H9 (cell line): Measurements from ENCODE around the gene ROR1. TPM values are rescaled to one million over a fixed set of nuclear protein-coding genes. Genes with fewer than 3 reads are reported as not detected.

Experiments
- DNase-seq: peaks from one replicate; pipeline ENCODE4 v3.0.0-alpha.2; 2017
- H2AFZ ChIP-seq: one replicate; pipeline ENCODE4 v1.6.1; 2013; ENCODE audit warnings: mild to moderate bottlenecking, low read length, control low read depth, moderate library complexity
- H2AK5ac ChIP-seq: 2 replicates; pipeline ENCODE4 v1.6.1; 2013; ENCODE audit warnings: low read length, control low read depth, mixed read lengths; ENCODE audit not compliant: insufficient read length
- H2BK120ac ChIP-seq: one replicate; pipeline ENCODE4 v1.6.1; 2013; ENCODE audit warnings: low read depth, mild to moderate bottlenecking, low read length, control low read depth, inconsistent platforms; ENCODE audit not compliant: poor library complexity, severe bottlenecking
- H2BK12ac ChIP-seq: 2 replicates; pipeline ENCODE4 v1.6.1; 2013; ENCODE audit warnings: low read length, control low read depth, mixed read lengths, low read depth; ENCODE audit not compliant: insufficient read length
- H2BK15ac ChIP-seq: 2 replicates; pipeline ENCODE4 v1.6.1; 2013; ENCODE audit warnings: low read depth, low read length, control low read depth
- H2BK20ac ChIP-seq: one replicate; pipeline ENCODE4 v1.6.1; 2013; ENCODE audit warnings: low read depth, mild to moderate bottlenecking, low read length, control low read depth, inconsistent platforms; ENCODE audit not compliant: poor library complexity, severe bottlenecking
- H2BK5ac ChIP-seq: 2 replicates; pipeline ENCODE4 v1.6.1; 2013; ENCODE audit warnings: low read length, control low read depth, mixed read lengths; ENCODE audit not compliant: insufficient read length
- H3K14ac ChIP-seq: 2 replicates; pipeline ENCODE4 v1.6.1; 2013; ENCODE audit warnings: low read length, control low read depth; ENCODE audit not compliant: insufficient read depth
- H3K18ac ChIP-seq: 2 replicates; pipeline ENCODE4 v1.6.1; 2013; ENCODE audit warnings: low read depth, mild to moderate bottlenecking, mixed read lengths, low read length, control low read depth; ENCODE audit not compliant: insufficient read length
- H3K23ac ChIP-seq: 2 replicates; pipeline ENCODE4 v1.6.1; 2013; ENCODE audit warnings: low read length, control low read depth, mixed read lengths, low read depth; ENCODE audit not compliant: insufficient read length
- H3K23me2 ChIP-seq: 2 replicates; pipeline ENCODE4 v1.6.1; 2013; ENCODE audit warnings: low read depth, mild to moderate bottlenecking, mixed read lengths, low read length, control low read depth; ENCODE audit not compliant: insufficient read length, poor library complexity, severe bottlenecking
- H3K27ac ChIP-seq: 2 replicates; pipeline ENCODE4 v1.5.1; 2013; ENCODE audit warnings: low read length, control low read depth, mixed read lengths, low read depth; ENCODE audit not compliant: insufficient read length
- H3K27me3 ChIP-seq: 2 replicates; pipeline ENCODE4 v1.6.1; 2013; ENCODE audit warnings: low read length, control low read depth, inconsistent platforms; ENCODE audit not compliant: insufficient read depth
- H3K4ac ChIP-seq: 2 replicates; pipeline ENCODE4 v1.6.1; 2013; ENCODE audit warnings: low read depth, mild to moderate bottlenecking, control low read depth, inconsistent platforms, low read length, moderate library complexity
- H3K4me1 ChIP-seq: 2 replicates; pipeline ENCODE4 v1.6.1; 2013; ENCODE audit warnings: low read length, control low read depth, inconsistent platforms; ENCODE audit not compliant: insufficient read depth
- H3K4me2 ChIP-seq: 2 replicates; pipeline ENCODE4 v1.6.1; 2013; ENCODE audit warnings: low read length, control low read depth, mixed read lengths; ENCODE audit not compliant: insufficient read length, insufficient read depth
- H3K56ac ChIP-seq: 2 replicates; pipeline ENCODE4 v1.6.1; 2013; ENCODE audit warnings: low read depth, mild to moderate bottlenecking, mixed read lengths, low read length, control low read depth; ENCODE audit not compliant: insufficient read length
- H3K79me1 ChIP-seq: 2 replicates; pipeline ENCODE4 v1.6.1; 2013; ENCODE audit warnings: low read depth, mild to moderate bottlenecking, moderate library complexity, low read length, control low read depth, inconsistent platforms; ENCODE audit not compliant: insufficient read depth, poor library complexity, severe bottlenecking
- H3K79me2 ChIP-seq: 2 replicates; pipeline ENCODE4 v1.6.1; 2013; ENCODE audit warnings: low read length, control low read depth, inconsistent platforms; ENCODE audit not compliant: insufficient read depth
- H3K9ac ChIP-seq: 2 replicates; pipeline ENCODE4 v1.6.1; 2013; ENCODE audit warnings: low read length, control low read depth, mixed read lengths; ENCODE audit not compliant: insufficient read length; ENCODE audit errors: extremely low read depth
- H3K9me3 ChIP-seq: one replicate; pipeline ENCODE4 v1.6.1; 2013; ENCODE audit warnings: low read depth, low read length, inconsistent platforms; ENCODE audit not compliant: control insufficient read depth
- H3T11ph ChIP-seq: one replicate; pipeline ENCODE4 v1.6.1; 2013; ENCODE audit warnings: mild to moderate bottlenecking, low read length, control low read depth, inconsistent platforms
- H4K20me1 ChIP-seq: one replicate; pipeline ENCODE4 v1.6.1; 2013; ENCODE audit not compliant: control insufficient read depth, insufficient read length, insufficient read depth
- H4K5ac ChIP-seq: 2 replicates; pipeline ENCODE4 v1.6.1; 2013; ENCODE audit warnings: low read depth, mild to moderate bottlenecking, mixed read lengths, low read length, control low read depth; ENCODE audit not compliant: insufficient read length
- H4K8ac ChIP-seq: replicated peaks from 2 replicates; pipeline ENCODE4 v1.6.1; 2013; ENCODE audit warnings: low read length, control low read depth, mixed read lengths, low read depth; ENCODE audit not compliant: insufficient read length
- H4K91ac ChIP-seq: 2 replicates; pipeline ENCODE4 v1.6.1; 2013; ENCODE audit warnings: low read depth, mild to moderate bottlenecking, moderate library complexity, mixed read lengths, low read length, control low read depth; ENCODE audit not compliant: insufficient read length
- H3K27ac Mint-ChIP-seq, 3 experiments: 2 replicates in 2 of 3; 3 replicates in 1 of 3; pipeline ENCODE4 v1.8.0; 2020 to 2021; ENCODE audit warnings: mixed read lengths in 3 of 3, mild to moderate bottlenecking in 1 of 3, moderate library complexity in 1 of 3
- H3K27me3 Mint-ChIP-seq: 2 replicates; pipeline ENCODE4 v1.8.0; 2021; ENCODE audit warnings: low read depth, mild to moderate bottlenecking, moderate library complexity, mixed read lengths
- H3K36me3 Mint-ChIP-seq, 3 experiments: 2 replicates in 2 of 3; 3 replicates in 1 of 3; pipeline ENCODE4 v1.8.0; 2020 to 2021; ENCODE audit warnings: low read depth in 3 of 3, mixed read lengths in 3 of 3; ENCODE audit not compliant: insufficient read depth in 1 of 3
- H3K4me1 Mint-ChIP-seq, 2 experiments: 2 replicates each; pipeline ENCODE4 v1.8.0; 2020; ENCODE audit warnings: mixed read lengths in 2 of 2
- H3K4me3 Mint-ChIP-seq, 2 experiments: 2 replicates in 1 of 2; 3 replicates in 1 of 2; pipeline ENCODE4 v1.8.0; 2020 to 2021; ENCODE audit warnings: mild to moderate bottlenecking in 2 of 2, mixed read lengths in 2 of 2, moderate library complexity in 1 of 2
- H3K9me3 Mint-ChIP-seq, 2 experiments: 2 replicates in 1 of 2; 3 replicates in 1 of 2; pipeline ENCODE4 v1.8.0; 2020; ENCODE audit warnings: mild to moderate bottlenecking in 2 of 2, mixed read lengths in 2 of 2, moderate library complexity in 1 of 2
- CTCF ChIP-seq: fragments of 200-600 bp; sonication (generic); conservative IDR thresholded peaks from 3 replicates; pipeline ENCODE4 v1.8.0; 2021; ENCODE audit warnings: antibody characterized with exemption, mild to moderate bottlenecking
- whole genome bisulfite sequencing: extraction: QIAGEN DNeasy Blood & Tissue Kit; methylation state at CpG from one replicate; pipeline ENCODE4 v1.1.7; 2013; ENCODE audit warnings: missing lambda C conversion rate, low lambda C conversion rate, mixed read lengths; ENCODE audit not compliant: insufficient read length; ENCODE audit errors: extremely low coverage; 5-methylcytosine and 5-hydroxymethylcytosine counted together
- total RNA-seq: library from RNA; stranded (reverse); gene quantifications from 2 replicates; pipeline ENCODE4 v1.2.1, GENCODE V29; 2021

ROR1 gene
- total RNA-seq, 1 experiment from 2014 or later, result 75.9 TPM

- Mint-ChIP-seq H3K4me3 (no peak overlapping the region), H3K9me3 (peaks cover 18 to 25% of the 10 kb centered on the region in 2 experiments), H3K4me1 (peaks cover 32 to 40% of the 10 kb centered on the region in 2 experiments), H3K27ac (no peak overlapping the region; a peak in 1 of 7 replicates), H3K36me3 (peaks cover 33 to 48% (median 40%) of the 10 kb centered on the region in 3 experiments), H3K27me3 (no peaks in the 10 kb centered on the region; the same call in 1 of the 2 replicates)
- H4K91ac ChIP-seq, result no peak overlapping the region
- no peak overlapping the region for H3T11ph ChIP-seq
- no peak overlapping the region for H3K18ac ChIP-seq
- WGBS, result no CpG with 5 or more reads among the region's 1 CpG
- no peaks in the 10 kb centered on the region for H3K4me1 ChIP-seq
- H3K79me1 ChIP-seq, result peaks cover 13% of the 10 kb centered on the region
- no peaks in the 10 kb centered on the region for H3K23me2 ChIP-seq
- H4K20me1 ChIP-seq, result no peaks in the 10 kb centered on the region
- H3K9ac ChIP-seq, result no peak overlapping the region
- no peak overlapping the region for H3K23ac ChIP-seq
- H2BK20ac ChIP-seq, result no peak overlapping the region
- no peak overlapping the region for H4K5ac ChIP-seq
- no peak overlapping the region for H3K27ac ChIP-seq
- H2AK5ac ChIP-seq, result no peak overlapping the region
- no peak for DNase-seq
- H2BK15ac ChIP-seq, result no peak overlapping the region
- H3K9me3 ChIP-seq, result peaks cover 5% of the 10 kb centered on the region
- no peaks in the 10 kb centered on the region; the same call in 1 of the 2 replicates for H3K79me2 ChIP-seq
- no peak overlapping the region for H4K8ac ChIP-seq
- H2BK120ac ChIP-seq, result no peak overlapping the region
- no peaks in the 10 kb centered on the region for H3K27me3 ChIP-seq
- no peak overlapping the region for H3K56ac ChIP-seq
- H2AFZ ChIP-seq, result no peak overlapping the region
- no peak overlapping the region for H3K4ac ChIP-seq
- TF ChIP-seq CTCF, result no peak
- H3K4me2 ChIP-seq, result no peak overlapping the region
- no peak overlapping the region for H3K14ac ChIP-seq
- no peak overlapping the region for H2BK5ac ChIP-seq
- no peak overlapping the region for H2BK12ac ChIP-seq
Observed at GRCh38 chr1:63954187-63954586, 180.4 kb downstream of the ROR1 start.
